ENCODE data around the gene GDPD5. TPM values are rescaled to one million over a fixed set of nuclear protein-coding genes. Genes with fewer than 3 reads are reported as not detected.

The GDPD5 gene
- total and polyA plus RNA-seq, 12 donors: 4.1 to 110 (median 14.5) TPM

GRCh38 chr11:75571625-75572024 lies 45.9 kb upstream of the GDPD5 start:
- WGBS, 4 donors: 93 to 94% (median 93%) methylated on average over 11 to 14 of the region's 14 CpGs
- TF ChIP-seq CTCF (IDR thresholded peaks at IDR 0.05) (no peak), POLR2A (IDR thresholded peaks at IDR 0.05) (no peak)
- DNase-seq: peak in 1 of 7 donors; percentile 14
- Histone ChIP-seq H3K4me1 (replicated peaks in 1 of 2) (peaks cover 4 to 21% of the 10 kb centered on the region in 2 donors), H3K27ac (peak overlapping the region in 1 of 5 donors; percentile 30), H3K9me3 (replicated peaks in 1 of 3) (no peaks in the 10 kb centered on the region), H3K27me3 (no peaks in the 10 kb centered on the region), H3K4me3 (no peak overlapping the region), H3K36me3 (replicated peaks in 1 of 2) (peaks cover 0 to 76% of the 10 kb centered on the region in 2 donors)
- intact Hi-C loops (cut with DNase I): no loop called here

DNA sequence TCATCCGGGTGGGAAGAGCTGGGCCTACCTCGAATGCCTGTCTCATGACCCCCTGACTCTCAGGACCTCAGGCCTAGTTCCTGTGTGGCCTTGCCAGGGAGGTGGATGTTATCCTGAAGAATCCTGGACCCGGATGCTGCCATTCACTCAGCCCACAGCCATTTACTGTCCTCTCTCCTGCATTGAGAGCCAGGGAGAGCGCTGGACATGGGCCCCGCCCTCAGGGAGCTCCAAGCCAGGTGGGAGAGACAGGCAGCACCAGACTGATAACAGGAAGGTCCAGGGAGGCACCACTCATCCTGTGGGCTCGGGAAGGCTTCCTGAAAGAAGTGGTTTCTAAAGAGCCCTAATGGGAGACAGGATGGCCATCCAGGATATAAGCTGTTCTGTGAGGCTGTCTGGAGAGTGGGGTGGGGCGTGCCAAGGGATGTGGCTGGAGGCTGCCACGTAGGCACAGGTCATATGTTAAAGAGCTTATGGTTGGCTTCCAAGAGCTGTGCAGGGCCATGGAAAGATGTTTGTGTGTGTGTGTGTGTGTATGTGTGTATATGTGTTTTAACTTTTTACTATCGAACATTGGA lies 44.9 kb upstream of the GDPD5 start:
- DNase-seq: peak in 1 of 7 donors; percentile 16
- H3K27me3 ChIP-seq: no peaks in the 10 kb centered on the region
- intact Hi-C loops (cut with DNase I): no loop called here
- no peak for TF ChIP-seq CTCF (IDR thresholded peaks at IDR 0.05)
- no peak for TF ChIP-seq POLR2A (IDR thresholded peaks at IDR 0.05)
- peaks cover 0 to 82% of the 10 kb centered on the region in 2 donors for H3K36me3 ChIP-seq (replicated peaks in 1 of 2)
- no peaks in the 10 kb centered on the region for H3K9me3 ChIP-seq (replicated peaks in 1 of 3)
- 58 to 80% (median 69%) methylated on average over 7 to 9 of the region's 9 CpGs for WGBS, 4 donors
- H3K4me1 ChIP-seq (replicated peaks in 1 of 2): peaks cover 13 to 25% of the 10 kb centered on the region in 2 donors
- peak overlapping the region in 2 of 5 donors; percentile 2 to 30 for H3K27ac ChIP-seq
- no peak overlapping the region for H3K4me3 ChIP-seq

- TF ChIP-seq POLR2A (IDR thresholded peaks at IDR 0.05): no peak
- no peak for TF ChIP-seq CTCF (IDR thresholded peaks at IDR 0.05)
- peaks cover 0 to 77% of the 10 kb centered on the region in 2 donors for H3K36me3 ChIP-seq (replicated peaks in 1 of 2)
- no peaks in the 10 kb centered on the region for H3K27me3 ChIP-seq
- no peak overlapping the region for H3K4me3 ChIP-seq
- H3K4me1 ChIP-seq (replicated peaks in 1 of 2): peaks cover 31 to 44% of the 10 kb centered on the region in 2 donors
- intact Hi-C loops (cut with DNase I): no loop called here
- H3K27ac ChIP-seq: no peak overlapping the region
- WGBS, 4 donors: 75 to 86% (median 86%) methylated on average over 14 of the region's 14 CpGs
- no peaks in the 10 kb centered on the region for H3K9me3 ChIP-seq (replicated peaks in 1 of 3)
- DNase-seq: peak in 1 of 7 donors; percentile 12
Measured at GRCh38 chr11:75568616-75569219, 43.0 kb upstream of the GDPD5 start.

- TF ChIP-seq CTCF (IDR thresholded peaks at IDR 0.05): no peak
- no peak for TF ChIP-seq POLR2A (IDR thresholded peaks at IDR 0.05)
- Histone ChIP-seq H3K9me3 (replicated peaks in 1 of 3) (no peaks in the 10 kb centered on the region), H3K27me3 (no peaks in the 10 kb centered on the region), H3K4me3 (no peak overlapping the region), H3K36me3 (replicated peaks in 1 of 2) (peaks cover 0 to 69% of the 10 kb centered on the region in 2 donors), H3K4me1 (replicated peaks in 1 of 2) (peaks cover 37 to 50% of the 10 kb centered on the region in 2 donors), H3K27ac (peak overlapping the region in 1 of 5 donors; percentile 13)
- WGBS, 4 donors: 86 to 96% (median 88%) methylated on average over 6 of the region's 6 CpGs
- intact Hi-C loops (cut with DNase I): no loop called here
- no peak for DNase-seq
Measured at GRCh38 chr11:75567971-75568370, 42.2 kb upstream of the GDPD5 start.

All from adrenal gland (tissue), 12 donors.